ENCODE data around the gene IVD. TPM values are rescaled to one million over a fixed set of nuclear protein-coding genes. Genes with fewer than 3 reads are reported as not detected.

Gene IVD
- total RNA-seq: 12.7 TPM

- Histone ChIP-seq H3K4me1 (ENCODE audit: insufficient read depth, low read length) (peaks cover 30% of the 10 kb centered on the region), H3K27me3 (ENCODE audit: insufficient read depth, low read length) (no peaks in the 10 kb centered on the region), H3K4me3 (ENCODE audit: low read length) (peak within 1 kb of the TSS; percentile 61), H3K9me3 (ENCODE audit: low read depth, low read length) (no peaks in the 10 kb centered on the region)
Observed at GRCh38 chr15:40405501-40406381, at the start of gene IVD. IVD (plus strand) TSS chr15:40405795; CDS start chr15:40405828, 33 bp downstream.

- no peaks in the 10 kb centered on the region for H3K27me3 ChIP-seq (ENCODE audit: insufficient read depth, low read length)
- no peak overlapping the region for H3K4me3 ChIP-seq (ENCODE audit: low read length)
- H3K9me3 ChIP-seq (ENCODE audit: low read depth, low read length): no peaks in the 10 kb centered on the region
- H3K4me1 ChIP-seq (ENCODE audit: insufficient read depth, low read length): peaks cover 11% of the 10 kb centered on the region
Observed at GRCh38 chr15:40355976-40356585, 49.5 kb upstream of the IVD start.

- H3K9me3 ChIP-seq (ENCODE audit: low read depth, low read length): no peaks in the 10 kb centered on the region
- H3K4me1 ChIP-seq (ENCODE audit: insufficient read depth, low read length): peaks cover 11% of the 10 kb centered on the region
- no peak overlapping the region for H3K4me3 ChIP-seq (ENCODE audit: low read length)
- no peaks in the 10 kb centered on the region for H3K27me3 ChIP-seq (ENCODE audit: insufficient read depth, low read length)
Observed at GRCh38 chr15:40357246-40357645, 48.3 kb upstream of the IVD start.

GRCh38 chr15:40357723-40358470 lies 47.7 kb upstream of the IVD start, which contains the start of gene DISP2:
DISP2 (plus strand) TSS chr15:40358219; CDS start chr15:40358322, 103 bp downstream.
- peaks cover 11% of the 10 kb centered on the region for H3K4me1 ChIP-seq (ENCODE audit: insufficient read depth, low read length)
- H3K4me3 ChIP-seq (ENCODE audit: low read length): peak within 1 kb of the TSS; percentile 36
- no peaks in the 10 kb centered on the region for H3K9me3 ChIP-seq (ENCODE audit: low read depth, low read length)
- H3K27me3 ChIP-seq (ENCODE audit: insufficient read depth, low read length): no peaks in the 10 kb centered on the region

- peaks cover 11% of the 10 kb centered on the region for H3K4me1 ChIP-seq (ENCODE audit: insufficient read depth, low read length)
- H3K9me3 ChIP-seq (ENCODE audit: low read depth, low read length): no peaks in the 10 kb centered on the region
- no peaks in the 10 kb centered on the region for H3K27me3 ChIP-seq (ENCODE audit: insufficient read depth, low read length)
- H3K4me3 ChIP-seq (ENCODE audit: low read length): peak overlapping the region; percentile 31
Observed at GRCh38 chr15:40358471-40359353, 46.9 kb upstream of the IVD start.

GRCh38 chr15:40360015-40360414 lies 45.6 kb upstream of the IVD start:
- H3K27me3 ChIP-seq (ENCODE audit: insufficient read depth, low read length): no peaks in the 10 kb centered on the region
- no peaks in the 10 kb centered on the region for H3K9me3 ChIP-seq (ENCODE audit: low read depth, low read length)
- H3K4me3 ChIP-seq (ENCODE audit: low read length): no peak overlapping the region
- H3K4me1 ChIP-seq (ENCODE audit: insufficient read depth, low read length): peaks cover 11% of the 10 kb centered on the region

- no peaks in the 10 kb centered on the region for H3K9me3 ChIP-seq (ENCODE audit: low read depth, low read length)
- H3K27me3 ChIP-seq (ENCODE audit: insufficient read depth, low read length): no peaks in the 10 kb centered on the region
- H3K4me3 ChIP-seq (ENCODE audit: low read length): no peak overlapping the region
- H3K4me1 ChIP-seq (ENCODE audit: insufficient read depth, low read length): peaks cover 19% of the 10 kb centered on the region
Observed at GRCh38 chr15:40361640-40362039, 44.0 kb upstream of the IVD start.

GRCh38 chr15:40363611-40364010 lies 42.0 kb upstream of the IVD start:
- no peaks in the 10 kb centered on the region for H3K9me3 ChIP-seq (ENCODE audit: low read depth, low read length)
- H3K4me3 ChIP-seq (ENCODE audit: low read length): no peak overlapping the region
- H3K27me3 ChIP-seq (ENCODE audit: insufficient read depth, low read length): no peaks in the 10 kb centered on the region
- peaks cover 26% of the 10 kb centered on the region for H3K4me1 ChIP-seq (ENCODE audit: insufficient read depth, low read length)

GRCh38 chr15:40364251-40364650 lies 41.3 kb upstream of the IVD start:
- no peaks in the 10 kb centered on the region for H3K27me3 ChIP-seq (ENCODE audit: insufficient read depth, low read length)
- no peaks in the 10 kb centered on the region for H3K9me3 ChIP-seq (ENCODE audit: low read depth, low read length)
- peaks cover 23% of the 10 kb centered on the region for H3K4me1 ChIP-seq (ENCODE audit: insufficient read depth, low read length)
- H3K4me3 ChIP-seq (ENCODE audit: low read length): no peak overlapping the region

- H3K9me3 ChIP-seq (ENCODE audit: low read depth, low read length): no peaks in the 10 kb centered on the region
- peaks cover 23% of the 10 kb centered on the region for H3K4me1 ChIP-seq (ENCODE audit: insufficient read depth, low read length)
- H3K4me3 ChIP-seq (ENCODE audit: low read length): no peak overlapping the region
- no peaks in the 10 kb centered on the region for H3K27me3 ChIP-seq (ENCODE audit: insufficient read depth, low read length)
Observed at GRCh38 chr15:40365016-40365415, 40.6 kb upstream of the IVD start.

- no peak overlapping the region for H3K4me3 ChIP-seq (ENCODE audit: low read length)
- H3K4me1 ChIP-seq (ENCODE audit: insufficient read depth, low read length): peaks cover 23% of the 10 kb centered on the region
- no peaks in the 10 kb centered on the region for H3K27me3 ChIP-seq (ENCODE audit: insufficient read depth, low read length)
- H3K9me3 ChIP-seq (ENCODE audit: low read depth, low read length): no peaks in the 10 kb centered on the region
Observed at GRCh38 chr15:40365624-40366456, 39.8 kb upstream of the IVD start.

GRCh38 chr15:40366457-40367370 lies 38.9 kb upstream of the IVD start:
- H3K4me3 ChIP-seq (ENCODE audit: low read length): no peak overlapping the region
- H3K9me3 ChIP-seq (ENCODE audit: low read depth, low read length): no peaks in the 10 kb centered on the region
- H3K4me1 ChIP-seq (ENCODE audit: insufficient read depth, low read length): peaks cover 23% of the 10 kb centered on the region
- H3K27me3 ChIP-seq (ENCODE audit: insufficient read depth, low read length): no peaks in the 10 kb centered on the region

- no peaks in the 10 kb centered on the region for H3K9me3 ChIP-seq (ENCODE audit: low read depth, low read length)
- peak overlapping the region; percentile 48 for H3K4me3 ChIP-seq (ENCODE audit: low read length)
- H3K27me3 ChIP-seq (ENCODE audit: insufficient read depth, low read length): no peaks in the 10 kb centered on the region
- peaks cover 23% of the 10 kb centered on the region for H3K4me1 ChIP-seq (ENCODE audit: insufficient read depth, low read length)
Observed at GRCh38 chr15:40367371-40367685, 38.3 kb upstream of the IVD start.

Measured in mononuclear cell (primary cell).